HCEC 1CT (cell line): ENCODE measurements around the gene SELPLG.
"Not testable (repeated sequence)": the region's sequence is repeated elsewhere in the genome, so short reads cannot be mapped to it uniquely, and the experiment has no call there.

ENCODE experiments used
- DNase-seq: peaks from one replicate; pipeline ENCODE4 v3.0.0-alpha.2; 2017

Gene SELPLG

DNA sequence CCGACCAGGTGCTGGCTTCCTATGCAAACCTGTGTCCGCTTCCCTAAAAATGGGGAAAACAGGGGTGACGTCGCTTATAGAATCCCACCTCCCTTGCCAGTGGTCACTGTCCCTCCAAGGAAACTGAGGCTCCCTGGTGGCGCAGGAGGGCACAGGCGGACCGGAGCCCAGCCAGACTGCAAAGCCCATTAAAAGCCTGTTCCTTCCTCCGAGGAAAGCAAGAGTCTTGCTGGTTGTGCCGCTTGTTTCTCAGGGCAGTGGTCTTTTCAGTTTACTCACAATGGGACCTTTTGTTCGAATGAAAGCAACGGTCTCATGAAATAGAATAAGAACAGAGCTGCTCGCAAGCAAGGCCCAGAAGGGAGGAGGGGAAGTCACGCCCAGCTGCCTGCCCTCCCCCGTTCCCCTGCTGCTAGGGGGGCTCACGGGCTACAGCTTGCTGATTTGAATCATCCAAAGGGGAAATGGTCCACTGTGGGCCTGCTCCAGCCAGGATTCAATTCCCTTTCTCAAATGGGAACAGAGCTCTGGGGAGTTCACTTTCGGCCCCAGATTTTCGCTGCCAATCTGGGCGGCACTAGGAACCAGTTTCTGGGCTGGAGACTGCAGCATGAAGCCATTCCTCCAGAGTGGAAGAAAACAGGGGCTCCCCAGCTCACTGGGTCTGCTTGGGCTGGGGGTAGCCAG lies 4.6 kb upstream of the SELPLG start:
- no peak for DNase-seq

DNA sequence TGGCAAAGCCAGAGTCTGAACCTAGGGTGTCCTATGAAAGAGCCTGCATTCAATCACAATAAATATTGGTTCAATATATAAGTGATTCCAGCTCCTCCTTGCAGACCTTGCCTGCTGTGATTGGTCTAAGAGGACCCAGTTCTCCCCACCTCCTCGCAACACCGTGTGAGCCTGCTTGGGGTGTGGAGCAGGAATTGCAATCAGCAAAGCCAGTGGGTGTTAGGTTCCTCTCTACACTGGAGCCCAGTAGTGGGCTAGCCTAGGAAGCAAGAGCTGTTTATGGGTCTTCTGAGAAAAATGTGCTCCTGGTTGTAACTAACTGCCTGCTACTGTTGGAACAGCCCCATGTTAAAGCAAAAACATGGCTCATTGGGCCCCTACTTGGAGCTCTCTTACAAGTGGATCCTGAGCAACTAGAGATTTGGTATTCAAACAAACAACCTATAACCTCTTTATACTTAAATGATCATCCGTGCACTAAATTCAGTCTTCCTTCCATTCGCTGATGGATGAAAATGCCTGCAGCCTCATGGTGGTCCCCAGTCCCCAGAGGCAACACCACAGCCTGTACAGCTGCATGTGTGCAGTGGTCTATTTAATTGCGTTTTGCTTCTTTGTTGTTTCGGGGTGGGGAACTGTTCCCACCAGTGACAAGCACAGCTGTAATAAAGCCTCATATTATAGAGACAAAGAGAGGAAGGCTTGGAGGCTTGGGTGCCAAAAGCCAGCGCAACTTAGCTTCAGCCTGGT lies 3.7 kb upstream of the SELPLG start:
- DNase-seq: no peak

DNA sequence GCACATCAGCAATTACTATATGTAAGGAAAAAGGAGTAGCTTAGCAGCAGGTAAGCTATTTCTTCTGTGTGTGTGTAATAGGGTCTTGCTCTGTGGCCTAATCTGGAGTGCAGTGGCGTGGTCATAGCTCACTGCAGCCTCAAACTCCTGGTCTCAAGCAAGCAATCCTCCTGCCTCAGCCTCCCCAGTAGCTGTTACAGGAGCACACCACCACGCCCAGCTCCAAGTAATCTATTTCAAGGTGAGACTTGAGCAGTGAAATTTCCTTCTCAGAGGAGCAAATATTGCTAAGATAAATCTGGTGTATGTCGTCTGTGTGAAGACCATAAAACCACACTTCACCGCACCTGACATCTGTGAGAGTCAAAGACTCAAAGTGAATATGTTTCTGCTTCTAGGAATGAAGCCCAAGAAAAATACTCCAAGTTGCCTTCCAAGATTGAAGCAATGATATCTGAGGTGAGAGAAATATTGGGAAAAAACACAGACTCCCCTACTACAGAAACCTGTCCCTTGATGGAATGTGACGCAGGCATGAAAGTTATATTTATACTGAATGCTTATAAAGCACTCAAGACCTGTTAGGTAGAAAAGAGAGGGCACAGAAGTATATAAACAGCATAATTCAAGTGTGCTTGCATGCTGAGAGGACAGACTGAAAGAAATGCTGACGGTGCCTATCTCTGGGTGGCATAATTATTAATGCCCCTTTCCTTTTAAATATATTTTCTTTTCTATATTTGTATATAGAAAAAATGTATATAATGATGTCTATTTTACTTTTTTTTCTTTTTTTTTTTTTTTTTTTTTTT lies 2.5 kb upstream of the SELPLG start:
- no peak for DNase-seq

DNA sequence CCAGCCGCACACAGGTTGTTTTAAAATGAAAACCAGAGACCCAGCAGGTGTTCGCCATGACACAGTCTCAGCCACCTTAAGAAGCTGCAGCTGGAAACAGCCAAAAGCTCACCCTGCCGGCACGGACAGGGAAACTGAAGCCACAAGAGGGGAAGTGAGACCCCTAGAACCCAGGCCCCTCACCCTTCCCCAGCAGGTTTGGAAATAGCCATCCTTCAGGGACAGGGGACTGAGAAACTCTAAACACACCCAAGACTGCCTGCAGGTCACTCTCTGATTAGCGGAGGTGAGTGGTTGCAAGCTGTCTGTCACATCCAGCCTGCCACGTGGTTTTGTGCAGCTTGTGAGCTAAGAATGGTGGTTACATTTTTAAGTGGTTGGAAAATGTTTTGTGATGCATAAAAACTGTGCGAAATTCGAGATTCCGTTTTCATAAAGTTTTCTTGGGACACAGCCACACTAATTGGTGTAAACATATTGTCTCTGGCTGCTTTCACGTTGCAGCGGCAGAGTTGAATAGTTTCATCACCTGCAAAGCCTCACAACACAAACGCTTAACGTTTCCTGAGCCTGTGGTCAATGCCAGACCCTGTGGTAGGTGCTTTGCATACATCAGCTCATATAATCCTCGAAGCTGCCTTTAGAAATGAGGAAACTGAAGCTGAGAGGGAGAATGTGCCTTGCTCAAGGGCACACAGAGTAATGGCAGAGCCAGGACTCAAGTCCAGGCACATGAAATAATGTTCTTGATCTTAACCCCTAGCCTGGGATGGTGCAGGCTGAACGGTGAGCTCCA lies 1.7 kb upstream of the SELPLG start:
- DNase-seq: no peak

DNA sequence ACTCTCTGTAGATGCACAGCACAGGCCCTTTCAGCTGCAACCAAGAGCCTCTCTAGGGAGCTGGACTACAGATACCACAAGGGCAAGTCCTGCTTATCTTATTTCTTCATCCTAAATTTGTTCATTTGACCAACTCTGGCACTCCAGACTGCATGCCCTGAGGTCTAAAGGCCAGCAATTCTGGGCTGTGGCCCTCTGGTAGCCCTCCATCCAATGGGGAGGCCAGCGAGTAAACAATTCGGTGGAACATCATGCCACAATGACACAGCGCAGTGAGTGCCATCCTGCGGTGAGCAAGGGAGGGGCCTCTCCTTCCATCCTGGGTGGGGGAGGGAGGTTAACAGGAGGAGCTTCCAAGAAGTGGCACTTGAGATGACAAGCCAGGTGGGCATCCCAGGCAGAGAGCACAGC lies 652 bp upstream of the SELPLG start:
- DNase-seq: no peak

DNA sequence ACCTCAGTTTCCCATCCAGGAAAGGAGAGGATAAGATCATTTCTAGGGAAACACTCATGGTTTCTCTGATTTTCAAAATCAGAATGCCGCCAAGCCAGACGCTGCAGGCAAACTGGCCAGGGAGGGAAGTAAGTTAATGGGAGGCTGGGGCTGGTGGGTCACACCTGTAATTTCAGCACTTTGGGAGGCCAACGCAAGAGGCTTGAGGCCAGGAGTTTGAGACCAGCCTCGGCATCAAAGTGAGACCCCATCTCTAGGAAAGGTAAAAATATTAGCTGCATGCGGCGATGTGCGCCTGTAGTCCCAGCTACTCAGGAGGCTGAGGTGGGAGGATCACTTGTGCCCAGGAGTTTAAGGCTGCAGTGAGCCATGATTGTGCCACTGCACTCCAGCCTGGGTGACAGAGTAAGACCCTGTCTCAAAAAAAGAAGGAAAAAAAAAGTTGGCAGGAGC lies 587 bp downstream of the SELPLG start:
- no peak for DNase-seq

DNA sequence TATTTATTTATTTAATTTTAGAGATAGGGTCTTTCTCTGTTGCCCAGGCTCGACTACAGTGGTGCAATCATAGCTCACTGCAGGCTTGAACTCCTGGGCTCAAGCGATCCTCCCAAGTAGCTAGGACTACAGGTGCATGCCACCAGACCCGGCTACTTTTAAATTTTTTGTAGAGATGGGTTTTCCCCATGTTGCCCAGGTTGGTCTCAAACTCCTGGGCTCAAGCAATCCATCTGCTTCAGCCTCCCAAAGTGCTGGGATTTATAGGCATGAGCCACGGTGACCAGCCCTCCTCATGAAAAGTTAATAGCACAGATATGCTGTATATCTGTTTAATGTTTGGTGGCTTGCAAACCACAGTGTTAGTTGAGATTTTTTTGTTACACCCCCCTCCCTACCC lies 2.4 kb downstream of the SELPLG start:
- DNase-seq: not testable (repeated sequence)

DNA sequence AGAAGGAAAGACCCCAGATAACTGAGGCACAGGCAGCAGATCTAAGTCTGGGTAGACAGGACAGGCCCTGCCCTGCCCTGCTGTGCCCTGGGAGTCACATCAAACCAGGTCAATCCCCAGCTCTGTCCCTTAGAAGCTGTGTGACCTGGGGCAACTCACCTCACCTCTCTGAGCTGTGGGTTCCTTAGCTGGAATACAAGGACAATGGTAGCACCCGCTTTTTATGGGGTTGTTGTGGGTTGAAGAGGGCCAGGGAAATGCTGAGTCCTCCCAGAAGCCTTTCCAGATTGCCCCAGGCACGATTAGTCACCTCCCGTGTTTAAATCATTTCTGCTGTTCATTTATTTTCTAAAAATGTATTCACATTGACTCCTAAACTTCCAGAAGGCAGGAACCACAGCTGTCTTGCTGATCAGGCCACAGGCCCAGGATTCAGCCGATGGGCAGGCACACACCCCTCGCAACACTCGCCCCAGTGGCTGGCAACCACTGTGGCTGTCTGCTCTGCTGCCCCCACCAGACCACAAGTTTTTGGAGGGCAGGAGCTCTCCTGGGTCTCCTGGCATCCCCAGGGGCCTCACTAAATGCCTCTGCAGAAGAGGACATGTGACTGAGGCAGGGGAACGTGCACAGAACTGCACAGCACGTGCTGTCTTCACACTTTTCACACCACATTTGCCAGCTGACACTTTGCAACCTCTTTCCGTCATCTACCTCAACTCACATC lies 3.0 kb downstream of the SELPLG start:
- peak; percentile 77 for DNase-seq

DNA sequence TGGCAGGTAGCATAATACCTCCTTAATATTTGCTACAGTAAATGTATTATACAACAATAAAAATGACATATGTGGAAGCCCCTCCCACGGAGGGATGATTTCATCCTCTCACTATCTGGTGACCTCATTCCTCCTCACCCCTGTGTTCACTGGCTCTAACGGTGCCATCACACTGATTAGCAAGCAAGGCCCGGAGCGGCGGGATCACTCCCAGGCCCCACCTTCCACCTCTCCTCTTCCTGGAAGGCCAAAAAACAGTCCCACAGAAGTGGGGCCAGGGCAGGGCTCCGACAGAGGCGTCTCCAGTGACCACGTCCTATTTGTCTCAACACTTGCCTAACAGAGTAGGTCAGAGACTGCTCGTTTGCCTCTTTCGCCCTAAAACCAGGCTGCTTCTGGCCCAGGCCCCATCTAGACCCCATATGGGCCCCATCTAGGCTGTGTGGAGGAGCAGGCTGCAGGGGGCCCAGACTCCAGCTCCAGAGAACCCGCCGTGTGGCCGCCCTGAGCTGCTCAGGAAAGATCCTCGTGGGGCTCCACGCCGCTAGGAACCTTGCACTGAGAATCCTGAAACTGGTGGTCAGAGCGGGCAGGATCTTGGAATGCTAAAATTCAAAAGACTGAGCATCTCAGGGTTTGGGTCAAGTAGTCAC lies 3.7 kb downstream of the SELPLG start:
- peak; percentile 86 for DNase-seq

DNA sequence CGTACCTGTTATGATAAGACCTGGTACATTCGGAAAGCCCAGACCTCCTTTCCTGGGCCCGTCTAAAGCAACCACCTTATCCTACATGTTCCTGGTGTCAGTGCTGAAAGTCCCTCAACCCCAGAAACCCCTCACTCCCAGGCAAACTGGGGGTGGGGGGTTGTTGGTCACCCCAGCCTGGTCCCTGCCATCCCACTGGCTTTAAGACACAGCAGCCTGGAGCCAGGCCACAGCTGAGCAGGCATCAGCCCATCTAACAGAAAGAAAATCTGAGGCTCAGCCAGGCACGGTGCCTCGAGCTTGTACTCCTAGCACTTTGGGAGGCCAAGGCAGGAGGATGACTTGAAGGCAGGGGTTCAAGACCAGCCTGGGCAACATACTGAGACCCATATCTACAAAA lies 4.5 kb downstream of the SELPLG start:
- no peak for DNase-seq

DNA sequence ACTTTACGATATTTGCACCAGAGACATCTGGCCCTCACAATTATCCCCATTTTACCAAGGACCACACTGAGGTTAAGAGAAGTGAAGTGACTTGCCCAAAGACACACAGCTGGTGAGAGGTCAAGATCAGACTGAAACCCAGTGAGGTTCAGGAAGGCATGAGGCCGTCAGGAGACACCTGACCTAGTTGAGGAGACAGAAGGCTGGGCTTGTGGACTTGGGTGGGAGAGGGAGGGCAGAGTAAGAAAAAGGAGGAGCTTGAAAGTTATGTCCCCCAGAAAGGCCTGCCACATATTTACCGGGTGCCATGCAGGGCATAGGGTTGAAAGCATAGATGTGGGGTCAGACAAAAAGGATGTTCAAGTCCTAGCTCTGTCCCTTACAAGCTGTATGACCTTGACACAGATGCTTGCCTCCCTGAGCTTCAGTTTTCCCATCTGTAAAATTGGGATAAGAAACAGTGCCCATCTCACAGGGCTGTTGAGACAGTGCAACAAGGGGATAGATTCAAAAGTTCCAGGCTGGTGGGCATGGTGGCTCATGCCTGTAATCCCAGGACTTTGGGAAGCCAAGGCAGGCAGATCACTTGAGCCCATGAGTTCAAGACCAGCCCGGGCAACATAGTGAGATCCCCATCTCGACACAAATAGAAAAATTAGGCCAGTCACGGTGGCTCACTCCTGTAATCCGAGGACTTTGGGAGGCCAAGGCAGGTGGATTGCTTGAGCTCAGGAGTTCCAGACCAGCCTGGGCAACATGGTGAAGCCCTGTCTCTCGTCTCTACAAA lies 6.4 kb downstream of the SELPLG start:
- no peak for DNase-seq

DNA sequence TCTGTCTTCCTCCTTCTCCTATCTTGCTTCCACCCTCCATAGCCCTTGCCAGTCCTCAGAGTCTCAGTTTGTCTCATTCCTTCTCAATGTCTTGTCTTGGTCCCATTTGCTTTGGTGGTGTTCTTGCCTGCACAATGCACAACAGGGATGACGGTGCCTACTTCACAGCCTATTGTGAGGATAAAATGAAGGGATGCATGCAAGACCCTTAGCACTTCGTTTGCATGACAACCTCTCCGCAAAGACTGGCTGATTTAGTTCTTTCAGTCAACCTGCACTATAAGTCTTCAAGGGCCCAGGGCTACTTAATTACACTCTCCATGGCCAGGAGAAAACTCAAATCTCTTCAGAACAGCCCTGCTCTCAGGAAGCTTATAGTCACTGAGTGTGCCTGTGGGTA lies 8.5 kb downstream of the SELPLG start:
- no peak for DNase-seq

DNA sequence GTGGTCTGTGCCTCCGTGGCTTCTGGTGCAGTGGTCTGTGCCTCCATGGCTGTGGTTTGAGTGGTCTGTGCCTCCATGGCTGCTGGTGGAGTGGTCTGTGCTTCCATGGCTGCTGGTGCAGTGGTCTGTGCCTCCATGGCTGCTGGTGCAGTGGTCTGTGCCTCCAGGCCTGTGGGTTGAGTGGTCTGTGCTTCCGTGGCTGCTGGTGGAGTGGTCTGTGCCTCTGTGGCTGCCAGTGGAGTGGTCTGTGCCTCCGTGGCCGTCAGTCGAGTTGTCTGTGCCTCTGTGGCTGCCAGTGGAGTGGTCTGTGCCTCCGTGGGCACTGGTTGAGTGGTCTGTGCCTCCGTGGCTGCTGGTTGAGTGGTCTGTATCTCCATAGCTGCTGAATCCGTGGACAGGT lies 10.1 kb downstream of the SELPLG start:
- no peak for DNase-seq

DNA sequence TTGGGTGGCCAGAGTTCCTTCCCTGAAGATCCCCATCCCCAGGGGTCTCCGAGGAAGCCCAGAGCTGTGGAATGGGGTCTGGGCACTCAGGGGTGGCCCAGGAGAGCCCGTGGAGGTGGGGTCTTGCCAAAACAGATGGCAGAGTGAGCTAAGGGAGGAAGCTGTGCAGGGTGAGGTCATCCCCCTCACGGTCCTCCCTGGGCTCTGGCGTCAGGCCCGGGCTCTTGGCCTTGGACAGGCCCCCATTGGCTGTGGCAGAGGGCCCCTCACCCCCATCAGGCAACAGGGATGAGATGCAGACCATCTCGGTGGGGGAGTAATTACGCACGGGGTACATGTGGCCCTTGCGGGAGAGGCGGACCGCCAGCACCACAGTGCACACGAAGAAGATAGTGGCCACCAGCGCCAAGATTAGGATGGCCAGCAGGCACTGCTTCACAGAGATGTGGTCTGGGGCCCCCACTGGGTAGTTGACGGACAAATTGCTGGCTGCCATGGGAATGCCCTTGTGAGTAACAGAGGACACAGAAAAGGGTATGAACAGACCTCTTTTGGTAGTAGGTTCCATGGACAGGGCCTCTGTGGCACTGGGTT lies 10.7 kb downstream of the SELPLG start:
- no peak for DNase-seq

DNA sequence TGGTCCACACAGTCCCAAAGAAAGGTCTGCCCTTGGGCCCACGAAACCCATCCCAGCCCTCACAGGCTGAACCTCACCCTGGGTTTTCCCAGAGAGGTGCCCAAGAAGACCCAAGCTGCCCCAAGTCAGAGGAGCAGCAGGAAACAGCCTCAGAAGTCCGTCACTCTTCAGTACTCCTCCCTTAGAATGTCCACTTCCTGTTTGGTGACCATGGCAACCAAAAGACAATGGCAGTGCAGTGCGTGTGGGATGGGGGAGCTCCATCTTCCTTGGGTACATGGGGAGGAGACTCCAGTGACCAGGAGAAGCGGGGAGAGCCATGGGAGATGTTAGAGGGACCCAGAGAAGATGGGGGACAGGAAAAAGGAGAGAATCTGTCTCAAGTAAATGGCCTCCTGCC lies 11.3 kb downstream of the SELPLG start:
- DNase-seq: peak; percentile 39

DNA sequence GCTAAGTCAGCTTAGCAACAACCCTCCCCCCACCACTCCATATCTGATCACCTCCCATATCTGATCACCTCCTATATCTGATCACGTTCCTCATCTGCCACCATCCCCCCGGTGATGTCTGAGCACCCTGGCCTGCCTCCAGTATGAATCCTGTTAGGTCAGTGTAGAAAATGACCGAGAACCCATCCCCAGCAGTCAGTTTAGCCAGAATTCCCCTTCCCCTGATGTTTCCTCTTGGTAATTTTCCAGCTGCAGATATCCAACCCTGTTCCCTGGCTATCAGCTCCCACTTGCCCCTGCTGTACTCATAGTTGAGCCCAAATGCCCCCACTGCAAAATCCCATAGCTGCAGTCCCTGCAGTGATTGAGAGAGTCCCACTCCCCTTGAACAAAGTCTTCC lies 12.5 kb downstream of the SELPLG start:
- no peak for DNase-seq

DNA sequence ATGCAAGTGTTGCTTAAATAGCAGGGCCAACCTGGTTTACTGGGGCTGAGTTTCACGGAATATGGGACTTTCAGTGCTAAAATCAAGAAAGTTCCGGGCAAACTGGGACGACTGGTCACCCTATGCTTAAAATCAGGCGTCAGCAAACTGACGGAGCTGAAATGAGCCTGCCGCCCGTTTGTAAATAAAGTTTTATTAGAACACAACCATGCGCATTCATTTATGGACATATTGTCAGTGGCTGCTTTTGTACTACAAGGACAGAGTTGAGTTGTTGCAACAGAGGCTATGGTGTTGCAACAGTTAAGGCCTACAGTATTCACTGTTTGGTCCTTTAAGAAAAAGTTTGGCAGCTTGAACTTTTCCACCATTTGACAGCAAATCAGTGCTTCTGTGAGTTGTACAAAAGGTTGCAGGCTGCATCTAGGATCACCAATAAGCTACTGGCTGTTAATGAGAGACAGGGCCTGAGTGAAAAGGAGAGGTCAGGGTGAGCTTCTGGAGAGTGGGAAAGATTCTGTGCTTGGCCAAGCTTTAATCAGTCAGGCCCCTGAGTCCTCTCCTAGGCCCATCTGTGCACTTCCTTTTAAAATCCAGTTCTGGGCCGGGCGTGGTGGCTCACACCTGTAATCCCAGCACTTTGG lies 13.3 kb downstream of the SELPLG start:
- peak; percentile 52 for DNase-seq

DNA sequence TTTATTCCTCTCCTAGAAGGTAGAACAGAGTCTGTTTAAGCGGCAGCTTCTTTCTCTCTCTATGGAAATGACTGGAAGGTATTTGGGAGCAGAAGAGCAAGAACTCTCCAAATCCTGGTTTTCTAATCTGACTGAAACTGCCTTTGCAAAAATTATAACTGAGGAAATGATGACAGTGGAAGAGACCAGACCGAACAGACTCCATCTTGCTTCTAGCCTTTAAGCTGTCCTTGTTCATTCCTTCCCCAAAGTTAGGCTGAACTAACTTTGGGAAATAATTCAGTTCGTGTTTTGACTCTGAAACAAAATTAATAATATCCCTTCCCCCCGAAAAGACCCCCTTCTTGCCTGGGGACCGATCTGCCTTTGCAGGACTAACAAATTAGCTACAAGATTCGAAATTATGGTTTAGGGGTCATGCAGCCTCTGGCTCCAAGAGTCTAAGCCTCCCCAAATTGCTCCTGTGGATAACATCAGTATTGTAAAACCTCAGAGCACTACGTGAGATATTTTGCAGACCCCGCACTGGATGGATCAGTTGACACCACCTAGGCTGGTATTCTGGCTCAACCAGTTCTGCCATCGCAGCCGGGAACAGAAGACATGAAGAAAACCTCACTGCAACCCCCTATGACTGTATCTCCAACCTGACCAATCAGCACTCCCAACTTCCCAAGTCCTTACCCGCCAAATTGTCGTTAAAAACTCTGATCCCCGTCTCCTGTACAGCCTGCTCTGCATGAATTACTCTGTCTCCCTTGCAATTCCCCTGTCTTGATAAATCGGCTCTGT lies 14.1 kb downstream of the SELPLG start:
- no peak for DNase-seq

DNA sequence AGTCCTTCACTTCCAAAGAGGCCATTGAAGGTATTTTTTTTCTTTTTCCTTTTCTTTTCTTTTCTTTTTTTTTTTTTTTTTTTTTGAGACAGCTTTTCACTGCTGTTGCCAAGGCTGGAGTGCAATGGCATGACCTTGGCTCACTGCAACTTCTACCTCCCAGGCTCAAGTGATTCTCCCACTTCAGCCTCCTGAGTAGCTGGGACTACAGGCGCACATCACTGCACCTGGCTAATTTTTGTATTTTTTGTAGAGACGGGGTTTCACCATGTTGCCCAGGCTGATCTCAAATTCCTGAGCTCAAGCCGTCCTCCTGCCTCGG lies 14.8 kb downstream of the SELPLG start:
- DNase-seq: not testable (repeated sequence)
